ENCODE results near the gene BCL2.

DNA sequence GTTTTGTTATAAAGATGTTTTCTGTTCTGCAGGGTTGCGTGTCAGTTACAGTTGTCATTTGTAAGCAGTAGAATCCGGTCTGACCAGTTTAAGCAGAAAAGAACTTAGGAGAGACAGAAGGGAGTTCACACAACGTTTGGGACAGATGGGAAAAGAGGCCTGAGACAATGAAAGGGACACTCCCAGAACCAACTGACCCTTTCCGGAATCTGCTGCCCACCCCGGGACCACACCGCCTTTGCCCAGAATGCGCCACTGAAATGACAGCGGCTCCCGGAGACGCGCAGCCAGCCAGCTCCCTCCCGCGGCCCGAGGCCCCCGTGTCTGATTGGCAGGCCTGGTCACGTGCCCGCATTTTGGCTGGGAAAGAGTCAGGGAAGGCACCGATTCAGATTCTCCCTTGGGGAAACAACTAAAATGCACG is 244.6 kb downstream of the BCL2 start:
- TF ChIP-seq ISL1 (CRISPR knock-in tag; IDR thresholded peaks at IDR 0.05) (no peak), TCF4 (CRISPR knock-in tag; IDR thresholded peaks at IDR 0.05; ENCODE audit: borderline replicate concordance) (no peak), ESRRG (CRISPR knock-in tag; IDR thresholded peaks at IDR 0.05) (no peak), ZFP30 (CRISPR knock-in tag; IDR thresholded peaks at IDR 0.05) (no peak), GLIS3 (CRISPR knock-in tag; IDR thresholded peaks at IDR 0.05) (no peak), ARNTL (CRISPR knock-in tag; IDR thresholded peaks at IDR 0.05; ENCODE audit: borderline replicate concordance, low read depth) (no peak), OSR1 (CRISPR knock-in tag; IDR thresholded peaks at IDR 0.05) (no peak)
- TF ChIP-seq, protein P1, sequence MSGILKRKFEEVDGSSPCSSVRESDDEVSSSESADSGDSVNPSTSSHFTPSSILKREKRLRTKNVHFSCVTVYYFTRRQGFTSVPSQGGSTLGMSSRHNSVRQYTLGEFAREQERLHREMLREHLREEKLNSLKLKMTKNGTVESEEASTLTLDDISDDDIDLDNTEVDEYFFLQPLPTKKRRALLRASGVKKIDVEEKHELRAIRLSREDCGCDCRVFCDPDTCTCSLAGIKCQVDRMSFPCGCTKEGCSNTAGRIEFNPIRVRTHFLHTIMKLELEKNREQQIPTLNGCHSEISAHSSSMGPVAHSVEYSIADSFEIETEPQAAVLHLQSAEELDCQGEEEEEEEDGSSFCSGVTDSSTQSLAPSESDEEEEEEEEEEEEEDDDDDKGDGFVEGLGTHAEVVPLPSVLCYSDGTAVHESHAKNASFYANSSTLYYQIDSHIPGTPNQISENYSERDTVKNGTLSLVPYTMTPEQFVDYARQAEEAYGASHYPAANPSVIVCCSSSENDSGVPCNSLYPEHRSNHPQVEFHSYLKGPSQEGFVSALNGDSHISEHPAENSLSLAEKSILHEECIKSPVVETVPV (CRISPR knock-in tag; IDR thresholded peaks at IDR 0.05), result no peak
- TF ChIP-seq, protein P2, sequence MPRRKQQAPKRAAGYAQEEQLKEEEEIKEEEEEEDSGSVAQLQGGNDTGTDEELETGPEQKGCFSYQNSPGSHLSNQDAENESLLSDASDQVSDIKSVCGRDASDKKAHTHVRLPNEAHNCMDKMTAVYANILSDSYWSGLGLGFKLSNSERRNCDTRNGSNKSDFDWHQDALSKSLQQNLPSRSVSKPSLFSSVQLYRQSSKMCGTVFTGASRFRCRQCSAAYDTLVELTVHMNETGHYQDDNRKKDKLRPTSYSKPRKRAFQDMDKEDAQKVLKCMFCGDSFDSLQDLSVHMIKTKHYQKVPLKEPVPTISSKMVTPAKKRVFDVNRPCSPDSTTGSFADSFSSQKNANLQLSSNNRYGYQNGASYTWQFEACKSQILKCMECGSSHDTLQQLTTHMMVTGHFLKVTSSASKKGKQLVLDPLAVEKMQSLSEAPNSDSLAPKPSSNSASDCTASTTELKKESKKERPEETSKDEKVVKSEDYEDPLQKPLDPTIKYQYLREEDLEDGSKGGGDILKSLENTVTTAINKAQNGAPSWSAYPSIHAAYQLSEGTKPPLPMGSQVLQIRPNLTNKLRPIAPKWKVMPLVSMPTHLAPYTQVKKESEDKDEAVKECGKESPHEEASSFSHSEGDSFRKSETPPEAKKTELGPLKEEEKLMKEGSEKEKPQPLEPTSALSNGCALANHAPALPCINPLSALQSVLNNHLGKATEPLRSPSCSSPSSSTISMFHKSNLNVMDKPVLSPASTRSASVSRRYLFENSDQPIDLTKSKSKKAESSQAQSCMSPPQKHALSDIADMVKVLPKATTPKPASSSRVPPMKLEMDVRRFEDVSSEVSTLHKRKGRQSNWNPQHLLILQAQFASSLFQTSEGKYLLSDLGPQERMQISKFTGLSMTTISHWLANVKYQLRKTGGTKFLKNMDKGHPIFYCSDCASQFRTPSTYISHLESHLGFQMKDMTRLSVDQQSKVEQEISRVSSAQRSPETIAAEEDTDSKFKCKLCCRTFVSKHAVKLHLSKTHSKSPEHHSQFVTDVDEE (CRISPR knock-in tag; IDR thresholded peaks at IDR 0.05), result no peak

Data from SK-N-SH treated with all-trans-retinoic acid at 6 μM for 48 hours (cell line).